Measurements from ENCODE around the gene KCNN3.
"Not testable (repeated sequence)": the region's sequence is repeated elsewhere in the genome, so short reads cannot be mapped to it uniquely, and the experiment has no call there.

KCNN3 gene

DNA sequence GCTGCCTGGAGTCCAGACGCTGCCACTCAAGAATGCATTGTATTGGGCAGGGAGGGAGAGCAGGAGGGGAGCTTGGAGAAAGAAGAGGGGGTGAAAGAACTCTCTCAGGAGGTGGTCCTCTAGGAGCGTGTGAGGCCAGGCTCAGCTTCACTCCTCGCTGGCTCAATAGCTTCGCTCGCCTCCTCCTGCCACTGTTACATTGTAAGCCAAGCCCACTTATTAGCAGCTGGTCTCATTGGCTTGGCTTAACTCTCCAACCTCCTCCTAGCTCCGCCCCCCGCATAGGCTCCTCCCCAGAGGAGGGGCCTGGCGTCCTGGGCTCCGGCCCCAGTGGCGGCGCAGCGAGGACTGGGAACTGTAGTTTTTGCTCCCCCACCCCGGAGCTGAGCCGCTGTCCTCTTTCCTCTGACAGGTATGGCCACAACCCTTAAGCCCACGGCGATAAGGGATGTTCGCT, at the start of gene KCNN3:
Gene KCNN3, minus strand, starts transcription at position 167 of the 457 bp plus-strand sequence. CDS start 317 bp downstream, outside the sequence.
- peak within 1 kb of the TSS in 1 of 2 donors; percentile 37 for H3K4me3 ChIP-seq (replicated peaks in 1 of 2; ENCODE audit: low read depth in 2 of 2, low read length in 2 of 2)
- TF ChIP-seq CTCF (IDR thresholded peaks at IDR 0.05; ENCODE audit: low read depth, low read length), result no peak
- peak; percentile 88 to 92 for DNase-seq (ENCODE audit: low read depth in 2 of 2)

- no peak for TF ChIP-seq CTCF (IDR thresholded peaks at IDR 0.05; ENCODE audit: low read depth, low read length)
- H3K4me3 ChIP-seq (replicated peaks in 1 of 2; ENCODE audit: low read depth in 2 of 2, low read length in 2 of 2), result no peak overlapping the region
- no peak for DNase-seq (ENCODE audit: low read depth in 2 of 2)
Observed at GRCh38 chr1:154913273-154913672, 43.2 kb upstream of the KCNN3 start.

GRCh38 chr1:154912755-154913154, 42.7 kb upstream of the KCNN3 start:
- TF ChIP-seq CTCF (IDR thresholded peaks at IDR 0.05; ENCODE audit: low read depth, low read length), result no peak
- no peak overlapping the region for H3K4me3 ChIP-seq (replicated peaks in 1 of 2; ENCODE audit: low read depth in 2 of 2, low read length in 2 of 2)
- no peak for DNase-seq (ENCODE audit: low read depth in 2 of 2)

DNA sequence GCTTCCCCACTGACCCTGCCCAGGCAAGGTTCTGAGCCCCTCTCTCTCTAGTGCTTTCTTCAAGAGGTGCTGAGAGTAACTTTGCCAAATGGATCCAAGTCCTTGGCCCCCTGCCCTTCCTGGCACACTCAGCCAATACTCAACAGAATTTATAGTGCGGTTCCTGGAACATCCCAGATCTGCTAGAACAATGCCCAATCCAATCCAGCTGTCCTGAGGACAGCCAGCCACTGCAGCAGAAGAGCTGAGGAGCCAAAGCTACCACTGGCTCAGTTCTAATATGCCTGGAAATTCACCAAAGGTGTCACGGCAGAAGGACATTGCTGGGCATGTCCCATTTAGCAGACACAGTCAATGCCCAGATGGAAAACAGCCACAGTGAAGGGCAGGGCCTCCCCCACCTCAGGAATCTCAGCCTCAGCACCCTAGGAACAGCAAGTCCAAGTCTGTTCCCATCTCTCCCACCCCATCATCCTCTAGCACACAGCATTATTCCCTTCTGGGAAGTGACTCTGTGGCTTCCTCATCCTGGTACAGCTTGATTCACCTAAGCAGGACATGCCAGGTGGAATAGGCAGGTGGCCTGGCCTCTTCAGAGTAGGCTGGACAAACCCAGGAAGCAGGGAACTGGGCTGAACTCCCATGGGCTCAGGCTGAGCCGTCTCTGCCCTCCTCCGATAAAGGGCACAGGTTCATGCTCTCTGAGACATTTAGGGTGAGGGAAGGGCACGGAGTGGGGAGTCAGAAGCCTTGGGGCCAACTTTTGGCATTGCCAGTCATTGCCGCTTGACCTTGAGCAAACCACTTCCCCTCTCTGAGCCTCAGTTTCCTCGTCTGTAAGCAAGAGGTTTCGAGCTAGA, 41.8 kb upstream of the KCNN3 start:
- TF ChIP-seq CTCF (IDR thresholded peaks at IDR 0.05; ENCODE audit: low read depth, low read length), result no peak
- no peak overlapping the region for H3K4me3 ChIP-seq (replicated peaks in 1 of 2; ENCODE audit: low read depth in 2 of 2, low read length in 2 of 2)
- no peak for DNase-seq (ENCODE audit: low read depth in 2 of 2)

DNA sequence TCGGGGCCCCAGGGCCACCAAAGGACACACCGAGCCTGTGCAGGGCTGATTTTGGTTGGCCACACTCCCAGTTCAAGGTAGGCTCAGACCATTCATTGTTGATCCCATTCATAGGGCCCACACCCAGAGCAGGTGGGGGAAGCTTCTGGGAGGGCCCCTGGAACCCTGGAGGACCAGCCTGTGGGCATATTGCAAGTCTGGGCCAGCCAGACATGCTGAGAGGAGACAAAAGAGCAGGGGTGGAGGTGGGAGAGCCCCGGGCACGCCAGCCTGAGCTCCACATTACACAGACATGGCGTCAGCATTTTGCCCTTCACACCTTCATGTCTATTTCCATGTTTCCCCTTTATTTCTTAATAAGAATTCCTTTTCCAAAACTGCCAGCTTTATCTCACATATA, 40.8 kb upstream of the KCNN3 start:
- TF ChIP-seq CTCF (IDR thresholded peaks at IDR 0.05; ENCODE audit: low read depth, low read length), result no peak
- DNase-seq (ENCODE audit: low read depth in 2 of 2), result no peak
- no peak overlapping the region for H3K4me3 ChIP-seq (replicated peaks in 1 of 2; ENCODE audit: low read depth in 2 of 2, low read length in 2 of 2)

DNA sequence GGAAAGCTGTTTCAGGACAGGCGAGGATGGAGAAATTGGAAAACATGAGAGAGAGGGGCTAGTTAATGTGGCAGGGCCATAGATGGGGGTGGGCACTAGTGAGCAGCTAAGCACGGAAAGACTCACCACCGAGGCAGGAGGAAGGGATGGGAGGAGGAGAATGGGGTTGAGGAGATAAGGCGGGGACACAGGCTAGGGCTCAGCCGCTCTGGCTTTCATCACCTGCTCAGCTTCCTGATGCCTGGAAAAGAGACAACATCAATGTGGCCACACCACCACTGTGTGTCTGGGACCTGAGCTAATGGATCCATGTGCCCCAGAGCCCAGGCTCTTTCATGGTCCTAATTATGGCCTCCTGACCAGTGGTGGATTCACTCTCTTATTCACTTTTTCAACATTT, 38.9 kb upstream of the KCNN3 start:
- DNase-seq (ENCODE audit: low read depth in 2 of 2), result no peak
- TF ChIP-seq CTCF (IDR thresholded peaks at IDR 0.05; ENCODE audit: low read depth, low read length), result no peak
- no peak overlapping the region for H3K4me3 ChIP-seq (replicated peaks in 1 of 2; ENCODE audit: low read depth in 2 of 2, low read length in 2 of 2)

GRCh38 chr1:154908129-154908528, 38.0 kb upstream of the KCNN3 start:
- DNase-seq (ENCODE audit: low read depth in 2 of 2), result peak in 1 of 2 donors; percentile 9
- not testable (repeated sequence) for H3K4me3 ChIP-seq (replicated peaks in 1 of 2; ENCODE audit: low read depth in 2 of 2, low read length in 2 of 2)
